Measurements from ENCODE around the gene THEMIS. TPM values are rescaled to one million over a fixed set of nuclear protein-coding genes. Genes with fewer than 3 reads are reported as not detected.
"Not testable (repeated sequence)": the region's sequence is repeated elsewhere in the genome, so short reads cannot be mapped to it uniquely, and the experiment has no call there.

Gene THEMIS
- total and polyA plus RNA-seq, 11 donors: 0.01 to 2.3 (median 0.39) TPM; not detected in 6

- DNase-seq: no peak
- Histone ChIP-seq H3K36me3 (no peaks in the 10 kb centered on the region), H3K27ac (no peak overlapping the region), H3K4me3 (no peak overlapping the region), H3K27me3 (no peaks in the 10 kb centered on the region), H3K9me3 (peaks cover 0 to 17% (median 11%) of the 10 kb centered on the region in 12 donors), H3K4me1 (peaks cover 0 to 14% (median 0%) of the 10 kb centered on the region in 12 donors)
- no peak for TF ChIP-seq POLR2A (IDR thresholded peaks at IDR 0.05)
- no peak for ATAC-seq
- intact Hi-C loops (cut with DNase I): no loop called here
- 76 to 85% (median 83%) methylated on average over 2 of the region's 2 CpGs for whole genome bisulfite sequencing, 4 donors
These were observed 36.2 kb upstream of the THEMIS start for GRCh38 chr6:127937102-127937501.

- WGBS, 4 donors: 79 to 94% (median 90%) methylated on average over 1 of the region's 1 CpG
- ATAC-seq: no peak
- intact Hi-C loops (cut with DNase I): no loop called here
- Histone ChIP-seq H3K27me3 (no peaks in the 10 kb centered on the region), H3K9me3 (peaks cover 0 to 20% (median 11%) of the 10 kb centered on the region in 12 donors), H3K4me3 (no peak overlapping the region), H3K4me1 (peaks cover 0 to 14% (median 0%) of the 10 kb centered on the region in 12 donors), H3K36me3 (no peaks in the 10 kb centered on the region), H3K27ac (peak overlapping the region in 1 of 12 donors; percentile 78)
- DNase-seq: no peak
- TF ChIP-seq POLR2A (IDR thresholded peaks at IDR 0.05): no peak
These were observed 34.1 kb upstream of the THEMIS start for GRCh38 chr6:127934956-127935355.

GRCh38 chr6:127933852-127934840 lies 33.3 kb upstream of the THEMIS start:
- Histone ChIP-seq H3K4me1 (peaks cover 0 to 6% (median 0%) of the 10 kb centered on the region in 12 donors), H3K9me3 (peaks cover 0 to 23% (median 11%) of the 10 kb centered on the region in 12 donors), H3K27ac (peak overlapping the region in 1 of 12 donors; percentile 78), H3K36me3 (no peaks in the 10 kb centered on the region), H3K27me3 (no peaks in the 10 kb centered on the region), H3K4me3 (no peak overlapping the region)
- intact Hi-C loops (cut with DNase I): no loop called here
- 85 to 88% (median 86%) methylated on average over 7 of the region's 7 CpGs for WGBS, 4 donors
- TF ChIP-seq POLR2A (IDR thresholded peaks at IDR 0.05) (no peak), CTCF (IDR thresholded peaks at IDR 0.05) (no peak)
- DNase-seq: no peak
- no peak for ATAC-seq

GRCh38 chr6:127933137-127933536 lies 32.3 kb upstream of the THEMIS start:
- WGBS, 4 donors: 74 to 91% (median 85%) methylated on average over 1 of the region's 1 CpG
- Histone ChIP-seq H3K9me3 (peaks cover 0 to 28% (median 11%) of the 10 kb centered on the region in 12 donors), H3K27me3 (no peaks in the 10 kb centered on the region), H3K4me1 (peaks cover 0 to 2% (median 0%) of the 10 kb centered on the region in 12 donors), H3K4me3 (no peak overlapping the region), H3K27ac (no peak overlapping the region), H3K36me3 (no peaks in the 10 kb centered on the region)
- no peak for DNase-seq
- ATAC-seq: no peak
- intact Hi-C loops (cut with DNase I): no loop called here
- TF ChIP-seq CTCF (IDR thresholded peaks at IDR 0.05): no peak
- TF ChIP-seq POLR2A (IDR thresholded peaks at IDR 0.05): no peak

- intact Hi-C loops (cut with DNase I): no loop called here
- Histone ChIP-seq H3K27ac (no peak overlapping the region), H3K4me1 (no peaks in the 10 kb centered on the region), H3K36me3 (no peaks in the 10 kb centered on the region), H3K4me3 (no peak overlapping the region), H3K9me3 (peaks cover 0 to 28% (median 11%) of the 10 kb centered on the region in 12 donors), H3K27me3 (no peaks in the 10 kb centered on the region)
- ATAC-seq (no peak), DNase-seq (no peak)
- 78 to 84% (median 81%) methylated on average over 5 of the region's 5 CpGs for WGBS, 4 donors
- TF ChIP-seq CTCF (IDR thresholded peaks at IDR 0.05) (no peak), POLR2A (IDR thresholded peaks at IDR 0.05) (no peak)
These were observed 31.9 kb upstream of the THEMIS start for GRCh38 chr6:127932708-127933107.

GRCh38 chr6:127926441-127926840 lies 25.6 kb upstream of the THEMIS start:
- not testable (repeated sequence) for DNase-seq, ATAC-seq
- WGBS, 4 donors: 84 to 92% (median 90%) methylated on average over 6 to 10 of the region's 10 CpGs

More at GRCh38 chr6:127926441-127926840, 25.6 kb upstream of the THEMIS start:
- H3K36me3 ChIP-seq; H3K4me1 ChIP-seq; intact Hi-C loops (cut with DNase I); H3K4me3 ChIP-seq; H3K27ac ChIP-seq; H3K27me3 ChIP-seq: not testable (repeated sequence)
- H3K9me3 ChIP-seq: peaks cover 0 to 30% (median 0%) of the 10 kb centered on the region in 12 donors

Data from heart left ventricle (tissue), 16 donors.